GM13976 (cell line): ENCODE results near the gene AP3S1.

ENCODE experiments used
- DNase-seq: peaks from one replicate; pipeline ENCODE4 v3.0.0; 2012; ENCODE audit warnings: low spot score
- in situ Hi-C: fragments of 300-500 bp; cut with MboI; formaldehyde crosslinking; loops from one replicate; pipeline ENCODE4 v1.12.0; 2022; ENCODE audit warnings: low sequenced_read_pairs, mixed read lengths, inconsistent platforms; ENCODE audit not compliant: unreplicated experiment
- TF ChIP-seq, protein P1 (sequence below): IDR thresholded peaks from 2 replicates; pipeline ENCODE4 v1.5.1; 2012; ENCODE audit warnings: borderline replicate concordance, mild to moderate bottlenecking; ENCODE audit not compliant: insufficient read depth; ENCODE audit errors: extremely low read depth, missing control alignments, control extremely low read depth

Gene AP3S1

DNA sequence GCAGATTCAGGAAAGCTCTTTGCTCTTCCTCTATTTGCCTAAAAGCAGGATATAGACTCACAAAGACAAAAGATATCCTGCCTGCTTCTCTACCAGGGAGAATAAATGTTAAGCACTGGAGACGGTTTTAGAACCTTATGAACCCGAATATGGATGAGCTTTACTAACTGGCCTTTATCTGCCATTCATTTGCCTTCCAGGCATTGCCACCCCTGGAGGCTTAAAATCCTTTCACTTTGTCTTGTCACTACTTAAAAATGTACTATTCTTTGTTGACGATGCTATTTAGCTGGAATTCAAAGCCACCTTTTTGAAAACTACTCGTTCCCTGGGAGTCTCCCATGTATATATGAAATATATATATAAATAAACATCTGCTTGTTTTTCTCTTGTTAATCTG lies 97.3 kb downstream of the AP3S1 start:
- DNase-seq = no peak
- TF ChIP-seq, protein P1, sequence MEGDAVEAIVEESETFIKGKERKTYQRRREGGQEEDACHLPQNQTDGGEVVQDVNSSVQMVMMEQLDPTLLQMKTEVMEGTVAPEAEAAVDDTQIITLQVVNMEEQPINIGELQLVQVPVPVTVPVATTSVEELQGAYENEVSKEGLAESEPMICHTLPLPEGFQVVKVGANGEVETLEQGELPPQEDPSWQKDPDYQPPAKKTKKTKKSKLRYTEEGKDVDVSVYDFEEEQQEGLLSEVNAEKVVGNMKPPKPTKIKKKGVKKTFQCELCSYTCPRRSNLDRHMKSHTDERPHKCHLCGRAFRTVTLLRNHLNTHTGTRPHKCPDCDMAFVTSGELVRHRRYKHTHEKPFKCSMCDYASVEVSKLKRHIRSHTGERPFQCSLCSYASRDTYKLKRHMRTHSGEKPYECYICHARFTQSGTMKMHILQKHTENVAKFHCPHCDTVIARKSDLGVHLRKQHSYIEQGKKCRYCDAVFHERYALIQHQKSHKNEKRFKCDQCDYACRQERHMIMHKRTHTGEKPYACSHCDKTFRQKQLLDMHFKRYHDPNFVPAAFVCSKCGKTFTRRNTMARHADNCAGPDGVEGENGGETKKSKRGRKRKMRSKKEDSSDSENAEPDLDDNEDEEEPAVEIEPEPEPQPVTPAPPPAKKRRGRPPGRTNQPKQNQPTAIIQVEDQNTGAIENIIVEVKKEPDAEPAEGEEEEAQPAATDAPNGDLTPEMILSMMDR = no peak
- in situ Hi-C loops = no loop called here

DNA sequence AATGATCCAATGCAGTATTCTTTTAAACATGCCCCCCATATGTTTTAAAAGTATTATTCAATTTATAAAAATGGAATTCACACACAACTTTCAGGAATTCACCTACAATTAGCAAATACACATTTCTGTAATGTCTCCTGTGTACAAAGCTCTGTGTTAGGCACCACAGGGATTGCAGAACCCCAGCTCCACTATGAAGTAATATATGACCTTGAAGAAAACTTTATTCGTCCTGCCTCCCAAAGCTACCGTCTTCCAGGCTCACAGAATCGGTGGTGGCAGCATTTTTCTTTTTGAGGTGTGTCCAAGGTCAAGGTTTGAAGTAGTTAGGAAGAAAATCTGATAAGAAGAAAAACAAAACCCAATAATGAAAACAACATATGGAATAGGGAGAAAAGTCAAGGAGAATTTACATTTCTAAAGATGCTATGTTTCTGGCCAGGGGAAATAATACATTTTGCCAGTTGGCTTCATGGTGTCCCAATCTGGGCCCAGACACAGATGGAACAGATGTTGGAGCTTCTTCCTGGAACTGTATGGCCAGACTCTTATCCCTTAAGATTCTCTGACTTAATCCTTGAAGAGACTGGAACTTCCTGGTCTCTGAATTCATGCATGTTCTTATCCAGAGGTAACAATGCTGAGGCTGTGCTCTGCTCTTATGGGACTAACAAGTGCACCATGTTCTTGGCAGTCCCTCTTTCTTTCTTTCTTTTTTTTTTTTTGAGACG lies 98.5 kb downstream of the AP3S1 start:
- in situ Hi-C loops = no loop called here
- TF ChIP-seq, protein P1 = no peak
- no peak for DNase-seq

DNA sequence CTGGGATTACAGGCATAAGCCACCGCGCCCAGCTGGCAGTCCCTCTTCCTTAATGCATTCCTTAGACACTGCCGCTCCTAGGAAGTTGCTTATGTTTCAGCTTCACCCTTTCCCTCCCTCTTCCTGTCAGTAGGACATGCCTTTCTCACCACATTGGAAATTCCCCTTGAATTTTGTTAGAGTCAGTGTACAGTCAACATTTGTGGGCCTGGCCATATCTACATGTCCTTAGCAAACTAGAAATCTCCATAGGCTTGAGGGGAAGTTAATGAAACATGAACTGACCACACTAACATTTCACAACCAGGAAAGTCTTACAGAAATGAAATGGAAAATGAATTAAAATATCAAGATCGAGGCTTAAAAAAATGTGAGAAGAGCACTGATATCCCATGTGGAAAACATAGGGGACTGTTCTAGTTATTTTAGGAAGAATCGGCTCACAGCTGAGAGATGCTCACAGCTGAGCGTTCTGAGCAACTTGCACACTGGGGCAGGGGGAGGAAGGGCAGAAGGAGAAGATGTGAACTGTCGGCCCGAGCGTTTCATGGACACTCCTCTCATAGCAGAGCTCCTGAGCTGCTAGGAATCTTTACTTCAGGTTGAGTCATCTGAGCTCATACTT lies 99.4 kb downstream of the AP3S1 start:
- TF ChIP-seq, protein P1 = no peak
- peak; percentile 22 for DNase-seq
- in situ Hi-C loops = no loop called here

DNA sequence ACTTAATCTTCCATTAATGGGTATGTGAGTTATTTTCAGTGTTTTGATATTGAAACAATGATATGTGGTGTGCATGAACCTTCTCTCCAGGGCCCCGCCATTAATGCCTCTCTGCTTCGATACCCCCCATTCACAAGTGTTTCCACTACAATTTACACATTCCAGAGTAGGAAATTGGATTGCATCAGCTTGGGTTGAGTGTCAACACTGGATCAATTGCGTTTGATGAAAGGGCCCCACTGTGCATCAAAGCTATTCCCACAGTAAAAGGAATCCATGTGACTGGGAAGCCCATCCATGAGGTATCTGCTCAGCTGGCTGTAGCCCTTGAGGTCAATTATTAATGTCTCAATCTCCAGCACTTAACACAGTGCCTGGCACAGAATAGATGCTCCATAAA lies 102.8 kb downstream of the AP3S1 start:
- in situ Hi-C loops = no loop called here
- DNase-seq = no peak
- TF ChIP-seq, protein P1 = no peak

DNA sequence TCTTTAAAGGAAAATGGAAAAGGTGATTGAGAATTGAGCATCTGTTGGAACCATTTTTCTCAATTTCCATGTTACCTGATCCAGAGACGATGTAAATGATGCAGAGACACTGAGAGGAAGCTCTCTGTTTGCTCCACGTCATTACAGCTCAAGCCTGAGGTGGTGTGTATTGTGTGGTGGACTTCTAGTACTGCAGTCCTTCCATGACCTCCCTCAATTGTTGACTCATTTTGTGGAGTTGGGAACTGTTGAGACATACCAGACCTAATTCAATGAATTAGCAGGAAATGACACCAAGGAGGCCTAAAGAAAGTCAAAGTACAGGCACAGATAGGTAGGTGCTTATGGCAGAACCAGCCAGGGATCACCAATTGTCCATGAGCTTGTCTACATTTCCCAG lies 104.9 kb downstream of the AP3S1 start:
- no peak for DNase-seq
- in situ Hi-C loops = no loop called here
- TF ChIP-seq, protein P1 = no peak

DNA sequence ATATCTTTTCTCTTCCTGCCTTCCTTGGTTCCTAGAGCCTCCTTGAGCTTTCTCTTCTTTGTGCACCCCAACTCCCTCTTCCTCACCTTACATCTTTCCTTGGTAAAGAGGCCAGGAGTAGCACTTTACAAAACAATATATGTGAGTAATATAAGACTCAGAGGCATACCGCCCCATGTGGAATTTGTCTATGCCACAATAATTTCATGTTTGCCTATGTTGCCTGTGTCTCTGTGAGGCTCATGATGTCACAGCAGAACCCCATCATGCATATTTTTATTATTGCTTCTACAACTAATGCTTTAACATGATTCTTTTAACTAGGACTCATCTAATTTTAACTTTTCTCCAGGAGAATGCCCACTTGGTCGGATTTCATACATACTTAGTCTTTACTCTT lies 105.5 kb downstream of the AP3S1 start:
- no peak for DNase-seq
- in situ Hi-C loops = no loop called here
- TF ChIP-seq, protein P1 = no peak

DNA sequence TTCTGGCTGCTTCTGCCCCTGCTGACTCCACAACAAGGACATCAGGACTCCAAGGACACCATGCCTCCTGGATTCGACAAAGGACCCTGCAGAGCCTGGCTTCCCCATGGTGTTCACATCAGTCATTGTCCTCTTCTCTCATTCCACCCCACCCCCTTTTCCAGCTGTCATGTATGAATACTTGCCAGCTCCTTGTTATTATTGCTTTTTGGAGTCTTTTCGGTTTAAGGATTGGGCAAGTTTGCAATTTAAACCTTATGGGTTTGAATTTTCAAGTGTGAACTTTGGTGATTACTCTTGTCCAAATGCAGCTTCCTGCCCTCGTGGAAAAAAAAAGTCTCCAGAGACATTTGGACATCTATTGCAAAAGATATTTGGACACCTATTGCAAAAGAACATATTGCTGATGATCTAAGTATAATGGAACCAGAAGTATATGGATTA lies 106.4 kb downstream of the AP3S1 start:
- in situ Hi-C loops = no loop called here
- TF ChIP-seq, protein P1 = no peak
- no peak for DNase-seq
